Keratinocyte (primary cell): ENCODE data around the gene NGEF. TPM values are rescaled to one million over a fixed set of nuclear protein-coding genes. Genes with fewer than 3 reads are reported as not detected.
A peak's percentile ranks its signal among the peaks of the same experiment; 100 is the strongest.

Experiments used
- DNase-seq: peaks from one replicate; pipeline ENCODE4 v3.0.0-alpha.2; 2011; ENCODE audit warnings: low read depth, missing footprints, low spot score
- FAIRE-seq: peaks from 2 replicates; lab custom pipeline; 2011; peaks lifted over from hg19 to GRCh38; lab: Jason Lieb, UNC
- H2AFZ ChIP-seq: 2 replicates; pipeline ENCODE4 v1.6.0; 2012; ENCODE audit warnings: low read length, control low read depth, inconsistent platforms; ENCODE audit not compliant: control insufficient read depth
- H3K27ac ChIP-seq: 2 replicates; pipeline ENCODE4 v1.5.1; 2011; ENCODE audit warnings: low read length; ENCODE audit not compliant: control insufficient read depth, insufficient read depth
- H3K27me3 ChIP-seq: 3 replicates; pipeline ENCODE4 v1.6.0; 2011; ENCODE audit warnings: low read length; ENCODE audit not compliant: control insufficient read depth, insufficient read depth; ENCODE audit errors: extremely low read depth
- H3K36me3 ChIP-seq, 2 experiments: 2 replicates in 1 of 2; 3 replicates in 1 of 2; pipeline ENCODE4 v1.5.1; 2011; ENCODE audit warnings: low read length in 2 of 2, mild to moderate bottlenecking in 1 of 2; ENCODE audit not compliant: control insufficient read depth in 2 of 2, insufficient read depth in 2 of 2; ENCODE audit errors: extremely low read depth in 1 of 2
- H3K4me1 ChIP-seq: 3 replicates; pipeline ENCODE4 v1.5.1; 2011; ENCODE audit warnings: low read length; ENCODE audit not compliant: control insufficient read depth, insufficient read depth; ENCODE audit errors: extremely low read depth
- H3K4me2 ChIP-seq: 3 replicates; pipeline ENCODE4 v1.6.0; 2011; ENCODE audit warnings: low read depth, low read length; ENCODE audit not compliant: control insufficient read depth, insufficient read depth; ENCODE audit errors: extremely low read depth
- H3K4me3 ChIP-seq, 3 experiments: fragments of 200-600 bp in 1 of 3; sonication (generic) in 1 of 3; 2 replicates in 2 of 3; 3 replicates in 1 of 3; pipeline ENCODE4 v1.5.1; 2011 to 2016; ENCODE audit warnings: low read length in 3 of 3, mild to moderate bottlenecking in 3 of 3, control low read depth in 2 of 3, inconsistent platforms in 1 of 3, low read depth in 1 of 3, mixed read lengths in 1 of 3, mixed run types in 1 of 3, moderate library complexity in 1 of 3; ENCODE audit not compliant: control insufficient read depth in 2 of 3, insufficient read depth in 2 of 3; ENCODE audit errors: extremely low read depth in 1 of 3
- H3K79me2 ChIP-seq: 2 replicates; pipeline ENCODE4 v1.6.0; 2012; ENCODE audit warnings: low read length; ENCODE audit not compliant: control insufficient read depth, insufficient read depth
- H3K9ac ChIP-seq: 3 replicates; pipeline ENCODE4 v1.6.0; 2011; ENCODE audit warnings: low read length; ENCODE audit not compliant: control insufficient read depth, insufficient read depth; ENCODE audit errors: extremely low read depth
- H3K9me1 ChIP-seq: 3 replicates; pipeline ENCODE4 v1.6.0; 2011; ENCODE audit warnings: low read length; ENCODE audit not compliant: control insufficient read depth, insufficient read depth; ENCODE audit errors: extremely low read depth
- H3K9me3 ChIP-seq: 2 replicates; pipeline ENCODE4 v1.5.1; 2012; ENCODE audit warnings: low read depth, low read length; ENCODE audit not compliant: control insufficient read depth
- H4K20me1 ChIP-seq: 3 replicates; pipeline ENCODE4 v1.6.0; 2011; ENCODE audit warnings: low read length; ENCODE audit not compliant: control insufficient read depth, insufficient read depth; ENCODE audit errors: extremely low read depth
- CTCF ChIP-seq, 3 experiments: IDR thresholded peaks in 1 of 3; conservative IDR thresholded peaks in 1 of 3; optimal IDR thresholded peaks in 1 of 3; 2 replicates in 2 of 3; 3 replicates in 1 of 3; pipeline versions ENCODE3 to v1.5.1; 2011; ENCODE audit warnings: low read length in 3 of 3, mild to moderate bottlenecking in 3 of 3, moderate library complexity in 2 of 3, control low read depth in 1 of 3, inconsistent platforms in 1 of 3; ENCODE audit not compliant: insufficient read depth in 2 of 3; ENCODE audit errors: extremely low read depth in 1 of 3
- EZH2 ChIP-seq: IDR thresholded peaks from one replicate; pipeline ENCODE4 v1.6.1; 2012; ENCODE audit warnings: inconsistent platforms, mild to moderate bottlenecking, low read length, moderate library complexity
- dilution Hi-C: fragments of 300-500 bp; cut with MboI; formaldehyde crosslinking; loops from one replicate; pipeline ENCODE4 v1.7.0; 2020; ENCODE audit warnings: low sequenced_read_pairs; ENCODE audit not compliant: extremely low pct_ligation_motif_present
- polyA plus RNA-seq, 5 experiments: library from polyadenylated mRNA; depleted of rRNA in 3 of 5; stranded (reverse) in 3 of 5; stranded (forward) in 1 of 5; unstranded in 1 of 5; fragments of >200 nt; gene quantifications; 1 replicate in 1 of 5; 2 replicates in 3 of 5; 3 replicates in 1 of 5; pipeline versions ENCODE4 v1.2.1 to v1.2.3, GENCODE V29; 2011 to 2012; ENCODE audit warnings: missing spikeins in 2 of 5, low read depth in 1 of 5, low replicate concordance in 1 of 5

Gene NGEF
- polyA plus RNA-seq, 1 donor (not counting 4 experiments of a cell fraction or from before 2014, with no cell fraction given): 0.17 TPM

- Histone ChIP-seq H4K20me1 (no peaks in the 10 kb centered on the region), H3K27me3 (no peaks in the 10 kb centered on the region), H3K9ac (peak overlapping the region; percentile 22), H3K9me3 (no peaks in the 10 kb centered on the region), H3K4me3 (peak overlapping the region; percentile 28 to 49 (median 40)), H3K27ac (no peak overlapping the region), H2AFZ (no peak overlapping the region), H3K4me2 (peak overlapping the region; percentile 60), H3K79me2 (no peaks in the 10 kb centered on the region), H3K36me3 (peaks cover 0 to 1% of the 10 kb centered on the region in 2 experiments), H3K9me1 (no peaks in the 10 kb centered on the region), H3K4me1 (no peaks in the 10 kb centered on the region)
- dilution Hi-C loops: no loop called here
- DNase-seq (no peak), FAIRE-seq (no peak)
- TF ChIP-seq CTCF (optimal IDR thresholded peaks at IDR 0.05 in 1 of 3, IDR thresholded peaks at IDR 0.05 in 1 of 3, conservative IDR thresholded peaks at IDR 0.05 in 1 of 3; ENCODE audit: extremely low read depth in 1 of 3, insufficient read depth in 2 of 3, low read length in 3 of 3) (peak in 2 of 3 experiments; percentile 29 to 48), EZH2 (no peak)
These were observed 136.7 kb downstream of the NGEF start for GRCh38 chr2:232876161-232876977.

GRCh38 chr2:232875256-232876121 lies 137.6 kb downstream of the NGEF start:
- Histone ChIP-seq H3K9me1 (no peaks in the 10 kb centered on the region), H3K36me3 (peaks cover 0 to 1% of the 10 kb centered on the region in 2 experiments), H3K27ac (no peak overlapping the region), H2AFZ (no peak overlapping the region), H3K4me1 (no peaks in the 10 kb centered on the region), H3K4me3 (peak overlapping the region; percentile 7 to 29 (median 13)), H3K27me3 (no peaks in the 10 kb centered on the region), H4K20me1 (no peaks in the 10 kb centered on the region), H3K9ac (no peak overlapping the region), H3K79me2 (no peaks in the 10 kb centered on the region), H3K4me2 (peak overlapping the region; percentile 48), H3K9me3 (no peaks in the 10 kb centered on the region)
- DNase-seq (no peak), FAIRE-seq (no peak)
- dilution Hi-C loops: no loop called here
- TF ChIP-seq EZH2 (no peak), CTCF (optimal IDR thresholded peaks at IDR 0.05 in 1 of 3, IDR thresholded peaks at IDR 0.05 in 1 of 3, conservative IDR thresholded peaks at IDR 0.05 in 1 of 3; ENCODE audit: extremely low read depth in 1 of 3, insufficient read depth in 2 of 3, low read length in 3 of 3) (peak in 1 of 3 experiments; percentile 40)
